ENCODE data around the gene METTL18.
"Not testable (repeated sequence)": the region's sequence is repeated elsewhere in the genome, so short reads cannot be mapped to it uniquely, and the experiment has no call there.

The METTL18 gene

DNA sequence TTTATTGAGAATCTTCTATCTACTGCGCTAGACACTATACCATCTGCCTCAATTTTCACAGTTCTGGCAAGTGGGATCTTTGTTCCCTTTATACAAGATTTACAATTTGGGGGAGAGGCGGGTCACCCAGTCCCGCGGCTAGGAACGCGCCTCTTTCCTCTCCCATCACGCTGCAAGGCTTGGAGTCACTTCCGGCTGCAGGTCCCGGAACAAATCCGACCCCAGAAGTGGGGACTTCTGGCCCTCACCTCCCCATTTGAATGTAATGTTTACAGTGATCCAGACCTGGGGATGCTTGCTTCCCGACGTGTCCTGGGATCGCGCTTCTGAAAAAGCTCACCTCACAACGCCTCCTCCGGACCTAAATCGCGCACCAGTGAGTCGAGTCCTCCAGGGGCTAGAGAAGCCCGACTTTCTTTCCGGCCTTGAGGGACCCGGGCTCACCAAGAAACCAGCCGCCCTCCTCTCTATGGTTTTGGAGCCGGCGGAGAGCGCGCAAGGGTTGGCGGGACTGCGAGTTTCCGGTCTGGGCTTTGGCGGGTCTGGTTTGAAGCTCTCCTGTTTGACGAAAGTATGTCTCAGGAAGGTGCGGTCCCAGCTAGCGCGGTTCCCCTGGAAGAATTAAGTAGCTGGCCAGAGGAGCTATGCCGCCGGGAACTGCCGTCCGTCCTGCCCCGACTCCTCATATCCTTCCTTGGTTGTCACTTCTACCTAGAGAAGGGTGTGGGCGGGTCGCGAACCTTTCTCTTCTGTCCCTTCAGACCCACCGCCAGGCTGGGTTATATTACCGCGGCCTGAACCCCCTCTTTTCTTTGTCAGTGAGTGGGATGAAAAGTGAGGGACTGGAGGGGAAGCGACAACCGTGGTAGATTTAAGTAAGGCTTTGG lies at the start of gene METTL18:
Gene METTL18 (minus strand): TSS at position 378 of the 887 bp plus-strand sequence. CDS start 1,212 bp downstream, outside the sequence.
- Mint-ChIP-seq H3K27ac (peak within 1 kb of the TSS; percentile 99), H3K4me3 (peak within 1 kb of the TSS; percentile 99), H3K4me1 (peaks cover 53% of the 10 kb centered on the region), H3K36me3 (peaks cover 10% of the 10 kb centered on the region), H3K27me3 (no peaks in the 10 kb centered on the region), H3K9me3 (no peaks in the 10 kb centered on the region)

- no peak overlapping the region for H3K27ac Mint-ChIP-seq
- peaks cover 41% of the 10 kb centered on the region for H3K36me3 Mint-ChIP-seq
- H3K27me3 Mint-ChIP-seq = no peaks in the 10 kb centered on the region
- H3K4me3 Mint-ChIP-seq = no peak overlapping the region
- H3K9me3 Mint-ChIP-seq = peaks cover 15% of the 10 kb centered on the region
- no peaks in the 10 kb centered on the region for H3K4me1 Mint-ChIP-seq
These were observed 44.2 kb upstream of the METTL18 start for GRCh38 chr1:169838942-169839341.

DNA sequence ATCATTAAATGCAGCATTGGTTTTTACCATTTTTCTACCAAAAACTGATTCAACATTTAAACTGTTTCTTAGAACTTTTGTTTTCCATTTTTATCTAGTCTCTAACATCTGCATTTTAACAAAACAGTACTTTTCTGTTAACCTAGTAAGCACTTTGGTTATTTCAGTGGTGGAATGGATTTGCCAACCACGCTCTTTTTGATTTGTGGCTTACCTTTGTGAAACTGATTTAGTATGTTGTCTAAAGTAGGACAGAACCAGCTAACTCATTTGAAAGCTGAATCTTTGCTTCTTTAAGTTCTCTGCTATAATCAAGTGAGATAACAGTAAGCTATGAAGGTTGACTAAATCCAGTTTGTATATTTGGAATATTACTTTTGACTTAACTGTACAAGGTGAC lies 41.5 kb upstream of the METTL18 start:
- peaks cover 12% of the 10 kb centered on the region for H3K9me3 Mint-ChIP-seq
- H3K27ac Mint-ChIP-seq = no peak overlapping the region
- H3K4me3 Mint-ChIP-seq = no peak overlapping the region
- peaks cover 32% of the 10 kb centered on the region for H3K36me3 Mint-ChIP-seq
- no peaks in the 10 kb centered on the region for H3K27me3 Mint-ChIP-seq
- H3K4me1 Mint-ChIP-seq = no peaks in the 10 kb centered on the region

GRCh38 chr1:169835647-169836046 lies 40.9 kb upstream of the METTL18 start:
- Mint-ChIP-seq H3K36me3 (peaks cover 30% of the 10 kb centered on the region), H3K9me3 (peaks cover 6% of the 10 kb centered on the region), H3K4me1 (no peaks in the 10 kb centered on the region), H3K27ac (no peak overlapping the region), H3K4me3 (no peak overlapping the region), H3K27me3 (no peaks in the 10 kb centered on the region)

DNA sequence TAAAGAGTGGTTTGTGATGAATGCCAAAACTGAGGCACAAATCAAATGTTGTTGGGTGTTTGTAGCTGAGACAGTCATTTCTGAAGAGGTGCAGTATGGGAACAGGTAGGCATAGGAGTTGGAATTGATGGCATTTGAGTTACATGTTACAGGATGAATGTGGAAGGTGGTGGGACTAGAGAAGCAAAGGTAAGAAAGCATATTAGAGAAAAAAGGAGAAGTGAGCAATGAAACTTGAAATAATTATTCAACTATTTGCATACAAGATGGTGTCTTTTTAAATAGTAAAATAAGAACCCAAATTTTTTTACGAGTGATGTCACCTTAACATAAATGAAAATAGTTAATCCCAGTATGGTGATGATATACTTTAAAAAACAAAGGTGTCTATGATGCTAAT lies 40.2 kb upstream of the METTL18 start:
- Mint-ChIP-seq H3K27ac (no peak overlapping the region), H3K4me1 (no peaks in the 10 kb centered on the region), H3K27me3 (no peaks in the 10 kb centered on the region), H3K4me3 (no peak overlapping the region), H3K9me3 (peaks cover 6% of the 10 kb centered on the region), H3K36me3 (peaks cover 27% of the 10 kb centered on the region)

- Mint-ChIP-seq H3K36me3 (peaks cover 22% of the 10 kb centered on the region), H3K9me3 (no peaks in the 10 kb centered on the region), H3K27ac (no peak overlapping the region), H3K4me3 (no peak overlapping the region), H3K27me3 (no peaks in the 10 kb centered on the region), H3K4me1 (no peaks in the 10 kb centered on the region)
These were observed 38.6 kb upstream of the METTL18 start for GRCh38 chr1:169833179-169833901.

DNA sequence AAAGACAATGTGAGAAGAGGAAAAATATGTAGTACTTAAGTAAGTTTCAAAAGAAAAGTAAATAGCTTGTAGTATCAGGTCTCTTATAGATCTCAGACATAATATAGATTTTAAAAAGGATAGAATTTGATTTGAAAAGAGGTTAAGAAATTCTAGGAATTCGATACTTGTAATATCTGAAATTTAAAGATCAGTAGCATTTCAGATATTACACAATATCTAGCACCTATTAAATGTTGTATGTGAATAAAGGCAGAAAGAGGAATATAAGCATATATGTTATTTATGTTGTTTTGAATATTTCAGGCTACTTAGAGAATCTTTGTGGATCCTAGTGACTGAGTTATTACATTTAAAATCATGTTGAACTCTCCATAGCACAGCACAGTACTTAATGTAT lies 35.0 kb upstream of the METTL18 start:
- Mint-ChIP-seq H3K27ac (no peak overlapping the region), H3K4me3 (no peak overlapping the region), H3K27me3 (no peaks in the 10 kb centered on the region), H3K4me1 (no peaks in the 10 kb centered on the region), H3K36me3 (peaks cover 20% of the 10 kb centered on the region), H3K9me3 (no peaks in the 10 kb centered on the region)

GRCh38 chr1:169824153-169824552 lies 29.4 kb upstream of the METTL18 start:
- H3K9me3 Mint-ChIP-seq = no peaks in the 10 kb centered on the region
- no peaks in the 10 kb centered on the region for H3K4me1 Mint-ChIP-seq
- no peaks in the 10 kb centered on the region for H3K27me3 Mint-ChIP-seq
- peaks cover 10% of the 10 kb centered on the region for H3K36me3 Mint-ChIP-seq
- H3K4me3 Mint-ChIP-seq = no peak overlapping the region
- no peak overlapping the region for H3K27ac Mint-ChIP-seq

DNA sequence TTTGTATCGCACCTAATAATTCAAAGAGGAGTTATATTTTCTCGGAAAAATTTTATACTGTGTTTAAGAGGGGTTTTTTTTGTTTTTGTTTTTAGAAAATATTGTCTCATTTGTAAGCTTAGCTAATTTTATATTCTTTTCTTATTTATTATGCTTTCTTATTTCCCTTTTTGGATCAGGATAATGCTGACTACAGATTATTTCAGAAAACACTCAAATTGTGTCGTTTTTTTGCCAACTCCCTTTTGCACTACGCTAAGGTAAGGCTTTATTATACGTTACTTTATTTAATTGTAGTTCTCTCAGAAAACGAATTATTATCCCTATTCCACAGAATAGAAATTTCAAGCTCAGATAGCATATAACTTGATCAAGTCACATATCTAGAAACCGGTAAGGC lies 26.8 kb upstream of the METTL18 start:
- H3K9me3 Mint-ChIP-seq = no peaks in the 10 kb centered on the region
- H3K27ac Mint-ChIP-seq = no peak overlapping the region
- H3K36me3 Mint-ChIP-seq = peaks cover 11% of the 10 kb centered on the region
- no peaks in the 10 kb centered on the region for H3K27me3 Mint-ChIP-seq
- H3K4me3 Mint-ChIP-seq = no peak overlapping the region
- no peaks in the 10 kb centered on the region for H3K4me1 Mint-ChIP-seq

- H3K36me3 Mint-ChIP-seq = peaks cover 7% of the 10 kb centered on the region
- no peaks in the 10 kb centered on the region for H3K27me3 Mint-ChIP-seq
- no peaks in the 10 kb centered on the region for H3K9me3 Mint-ChIP-seq
- no peak overlapping the region for H3K27ac Mint-ChIP-seq
- H3K4me1 Mint-ChIP-seq = no peaks in the 10 kb centered on the region
- H3K4me3 Mint-ChIP-seq = no peak overlapping the region
These were observed 21.9 kb upstream of the METTL18 start for GRCh38 chr1:169816617-169817016.

GRCh38 chr1:169814265-169814664 lies 19.6 kb upstream of the METTL18 start:
- Mint-ChIP-seq H3K36me3 (peaks cover 7% of the 10 kb centered on the region), H3K9me3 (no peaks in the 10 kb centered on the region), H3K4me3 (no peak overlapping the region), H3K27me3 (no peaks in the 10 kb centered on the region), H3K27ac (no peak overlapping the region), H3K4me1 (no peaks in the 10 kb centered on the region)

GRCh38 chr1:169812131-169812530 lies 17.4 kb upstream of the METTL18 start:
- Mint-ChIP-seq H3K4me1 (no peaks in the 10 kb centered on the region), H3K36me3 (peaks cover 4% of the 10 kb centered on the region), H3K27me3 (no peaks in the 10 kb centered on the region), H3K4me3 (no peak overlapping the region), H3K9me3 (no peaks in the 10 kb centered on the region), H3K27ac (no peak overlapping the region)

GRCh38 chr1:169811418-169812035 lies 16.8 kb upstream of the METTL18 start:
- not testable (repeated sequence) for H3K36me3 Mint-ChIP-seq, H3K27me3 Mint-ChIP-seq, H3K27ac Mint-ChIP-seq, H3K4me1 Mint-ChIP-seq, H3K9me3 Mint-ChIP-seq, H3K4me3 Mint-ChIP-seq

- H3K4me1 Mint-ChIP-seq = no peaks in the 10 kb centered on the region
- no peaks in the 10 kb centered on the region for H3K36me3 Mint-ChIP-seq
- H3K9me3 Mint-ChIP-seq = no peaks in the 10 kb centered on the region
- no peak overlapping the region for H3K4me3 Mint-ChIP-seq
- H3K27ac Mint-ChIP-seq = no peak overlapping the region
- no peaks in the 10 kb centered on the region for H3K27me3 Mint-ChIP-seq
These were observed 14.8 kb upstream of the METTL18 start for GRCh38 chr1:169809370-169810095.

GRCh38 chr1:169804941-169805340 lies 10.2 kb upstream of the METTL18 start:
- no peaks in the 10 kb centered on the region for H3K4me1 Mint-ChIP-seq
- H3K27me3 Mint-ChIP-seq = no peaks in the 10 kb centered on the region
- H3K36me3 Mint-ChIP-seq = peaks cover 5% of the 10 kb centered on the region
- no peaks in the 10 kb centered on the region for H3K9me3 Mint-ChIP-seq
- H3K27ac Mint-ChIP-seq = no peak overlapping the region
- H3K4me3 Mint-ChIP-seq = no peak overlapping the region

All from activated naive CD4-positive, alpha-beta T cell treated with anti-CD3 and anti-CD28 coated beads, Interleukin-2, amount 50 U/mL, for 24 hours (primary cell).